ENCODE results near the gene TMEM129. TPM values are rescaled to one million over a fixed set of nuclear protein-coding genes. Genes with fewer than 3 reads are reported as not detected.

The TMEM129 gene
- polyA plus RNA-seq, 1 donor from 2014 or later: 42.1 TPM

GRCh38 chr4:1675136-1675801, 45.9 kb downstream of the TMEM129 start:
- no peaks in the 10 kb centered on the region for H3K27me3 ChIP-seq (ENCODE audit: insufficient read depth, low read depth, low read length)
- H3F3A ChIP-seq (ENCODE audit: insufficient read depth, low read length, poor library complexity, severe bottlenecking): no peaks in the 10 kb centered on the region
- no peak overlapping the region for H3K9ac ChIP-seq (ENCODE audit: low read length)
- H4K20me1 ChIP-seq (ENCODE audit: insufficient read depth): no peaks in the 10 kb centered on the region
- no peak overlapping the region for H3K4me2 ChIP-seq (ENCODE audit: low read length)
- no peak overlapping the region for H3K4me3 ChIP-seq (ENCODE audit: low read length)
- no peaks in the 10 kb centered on the region for H3K9me3 ChIP-seq (ENCODE audit: low read length)
- TF ChIP-seq CTCF (IDR thresholded peaks at IDR 0.05; ENCODE audit: poor library complexity, severe bottlenecking) (no peak), RAD21 (conservative IDR thresholded peaks at IDR 0.05) (no peak), EP300 (conservative IDR thresholded peaks at IDR 0.05; ENCODE audit: poor library complexity, severe bottlenecking) (no peak), TAF1 (IDR thresholded peaks at IDR 0.05; ENCODE audit: low read depth) (no peak), POLR2AphosphoS5 (IDR thresholded peaks at IDR 0.05) (no peak), MXI1 (conservative IDR thresholded peaks at IDR 0.05; ENCODE audit: poor library complexity, severe bottlenecking) (no peak), REST (IDR thresholded peaks at IDR 0.05; ENCODE audit: borderline replicate concordance) (no peak), EZH2 (IDR thresholded peaks at IDR 0.05; ENCODE audit: borderline replicate concordance, insufficient read depth, low read length, poor library complexity, severe bottlenecking) (no peak), SMC3 (conservative IDR thresholded peaks at IDR 0.05; ENCODE audit: poor library complexity) (no peak)
- H3K9me2 ChIP-seq (ENCODE audit: insufficient read depth, low read length): no peaks in the 10 kb centered on the region
- no peak overlapping the region for H2AFZ ChIP-seq (ENCODE audit: low read depth, low read length)
- no peaks in the 10 kb centered on the region for H3K79me2 ChIP-seq (replicated peaks; ENCODE audit: insufficient read depth, low read length)
- H3K36me3 ChIP-seq (ENCODE audit: insufficient read depth, low read length): no peaks in the 10 kb centered on the region
- no peak overlapping the region for H3K27ac ChIP-seq (ENCODE audit: low read length)

GRCh38 chr4:1674682-1675081, 46.4 kb downstream of the TMEM129 start:
- H3K36me3 ChIP-seq (ENCODE audit: insufficient read depth, low read length): no peaks in the 10 kb centered on the region
- H3K9me3 ChIP-seq (ENCODE audit: low read length): no peaks in the 10 kb centered on the region
- no peaks in the 10 kb centered on the region for H3K79me2 ChIP-seq (replicated peaks; ENCODE audit: insufficient read depth, low read length)
- H3K4me2 ChIP-seq (ENCODE audit: low read length): no peak overlapping the region
- no peaks in the 10 kb centered on the region for H3K9me2 ChIP-seq (ENCODE audit: insufficient read depth, low read length)
- H3K4me3 ChIP-seq (ENCODE audit: low read length): no peak overlapping the region
- H3K9ac ChIP-seq (ENCODE audit: low read length): no peak overlapping the region
- H3F3A ChIP-seq (ENCODE audit: insufficient read depth, low read length, poor library complexity, severe bottlenecking): no peaks in the 10 kb centered on the region
- no peak overlapping the region for H3K27ac ChIP-seq (ENCODE audit: low read length)
- H2AFZ ChIP-seq (ENCODE audit: low read depth, low read length): no peak overlapping the region
- no peaks in the 10 kb centered on the region for H3K27me3 ChIP-seq (ENCODE audit: insufficient read depth, low read depth, low read length)
- no peaks in the 10 kb centered on the region for H4K20me1 ChIP-seq (ENCODE audit: insufficient read depth)
- TF ChIP-seq RAD21 (conservative IDR thresholded peaks at IDR 0.05) (no peak), EZH2 (IDR thresholded peaks at IDR 0.05; ENCODE audit: borderline replicate concordance, insufficient read depth, low read length, poor library complexity, severe bottlenecking) (no peak), MXI1 (conservative IDR thresholded peaks at IDR 0.05; ENCODE audit: poor library complexity, severe bottlenecking) (no peak), SMC3 (conservative IDR thresholded peaks at IDR 0.05; ENCODE audit: poor library complexity) (no peak), POLR2AphosphoS5 (IDR thresholded peaks at IDR 0.05) (no peak), REST (IDR thresholded peaks at IDR 0.05; ENCODE audit: borderline replicate concordance) (no peak), EP300 (conservative IDR thresholded peaks at IDR 0.05; ENCODE audit: poor library complexity, severe bottlenecking) (no peak)
